ENCODE results near the gene PLPP4. TPM values are rescaled to one million over a fixed set of nuclear protein-coding genes. Genes with fewer than 3 reads are reported as not detected.

Gene PLPP4
- total RNA-seq, 1 experiment from 2014 or later: not detected

- Histone ChIP-seq H3K4me1 (ENCODE audit: insufficient read depth, low read length, poor library complexity, severe bottlenecking) (no peaks in the 10 kb centered on the region), H3K9me3 (ENCODE audit: low read depth, low read length, poor library complexity, severe bottlenecking) (no peaks in the 10 kb centered on the region), H3K4me3 (ENCODE audit: low read depth, low read length, poor library complexity, severe bottlenecking) (no peak overlapping the region), H3K27ac (ENCODE audit: low read depth, low read length, poor library complexity, severe bottlenecking) (no peak overlapping the region), H3K27me3 (replicated peaks; ENCODE audit: insufficient read depth, low read depth, low read length, poor library complexity) (no peaks in the 10 kb centered on the region), H3K36me3 (ENCODE audit: insufficient read depth, low read length, poor library complexity, severe bottlenecking) (no peaks in the 10 kb centered on the region)
- no TSS peak for BruUV-seq (replicated peaks)
- CTCF ChIA-PET: no interaction called here
- intact Hi-C loops (cut with micrococcal nuclease; ENCODE audit: unreplicated experiment): no loop called here
- TF ChIP-seq EZH2 (IDR thresholded peaks at IDR 0.05; ENCODE audit: borderline replicate concordance, low read depth, low read length, poor library complexity, severe bottlenecking) (no peak), CTCF (conservative IDR thresholded peaks at IDR 0.05; ENCODE audit: low read depth, low read length) (no peak)
- no peak for DNase-seq (ENCODE audit: low spot score)
- POLR2A ChIA-PET (ENCODE audit: low non-redundant PET): no interaction called here
Observed at GRCh38 chr10:120548210-120548609, 91.2 kb downstream of the PLPP4 start.

DNA sequence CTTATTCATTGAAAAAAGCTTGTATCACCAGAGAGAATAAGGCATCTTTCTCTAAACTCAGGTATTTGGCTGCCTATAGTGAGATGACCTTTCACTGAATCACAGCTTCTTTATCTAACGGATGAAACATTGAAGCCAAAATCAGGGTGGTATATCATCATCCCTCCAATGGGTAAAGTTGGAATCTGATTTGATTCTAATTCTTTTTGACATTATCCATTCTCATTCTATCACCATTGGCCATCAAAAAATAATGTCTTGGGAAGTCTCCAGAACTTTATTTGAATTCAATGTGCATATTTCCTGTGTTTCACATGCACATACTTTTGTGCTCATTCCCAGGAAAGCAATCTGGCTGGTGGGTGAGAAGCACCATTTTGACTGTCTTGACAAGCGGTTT, 95.2 kb downstream of the PLPP4 start:
- Histone ChIP-seq H3K4me1 (ENCODE audit: insufficient read depth, low read length, poor library complexity, severe bottlenecking) (no peaks in the 10 kb centered on the region), H3K27me3 (replicated peaks; ENCODE audit: insufficient read depth, low read depth, low read length, poor library complexity) (peaks cover 5% of the 10 kb centered on the region), H3K27ac (ENCODE audit: low read depth, low read length, poor library complexity, severe bottlenecking) (no peak overlapping the region), H3K36me3 (ENCODE audit: insufficient read depth, low read length, poor library complexity, severe bottlenecking) (no peaks in the 10 kb centered on the region), H3K4me3 (ENCODE audit: low read depth, low read length, poor library complexity, severe bottlenecking) (no peak overlapping the region), H3K9me3 (ENCODE audit: low read depth, low read length, poor library complexity, severe bottlenecking) (no peaks in the 10 kb centered on the region)
- DNase-seq (ENCODE audit: low spot score): no peak
- intact Hi-C loops (cut with micrococcal nuclease; ENCODE audit: unreplicated experiment): no loop called here
- ChIA-PET POLR2A (ENCODE audit: low non-redundant PET) (no interaction called here), CTCF (no interaction called here)
- TF ChIP-seq EZH2 (IDR thresholded peaks at IDR 0.05; ENCODE audit: borderline replicate concordance, low read depth, low read length, poor library complexity, severe bottlenecking): no peak
- BruUV-seq (replicated peaks): no TSS peak

GRCh38 chr10:120553911-120554310, 96.9 kb downstream of the PLPP4 start:
- Histone ChIP-seq H3K27ac (ENCODE audit: low read depth, low read length, poor library complexity, severe bottlenecking) (no peak overlapping the region), H3K4me3 (ENCODE audit: low read depth, low read length, poor library complexity, severe bottlenecking) (no peak overlapping the region), H3K36me3 (ENCODE audit: insufficient read depth, low read length, poor library complexity, severe bottlenecking) (no peaks in the 10 kb centered on the region), H3K9me3 (ENCODE audit: low read depth, low read length, poor library complexity, severe bottlenecking) (no peaks in the 10 kb centered on the region), H3K27me3 (replicated peaks; ENCODE audit: insufficient read depth, low read depth, low read length, poor library complexity) (peaks cover 9% of the 10 kb centered on the region), H3K4me1 (ENCODE audit: insufficient read depth, low read length, poor library complexity, severe bottlenecking) (no peaks in the 10 kb centered on the region)
- intact Hi-C loops (cut with micrococcal nuclease; ENCODE audit: unreplicated experiment): no loop called here
- TF ChIP-seq CTCF (conservative IDR thresholded peaks at IDR 0.05; ENCODE audit: low read depth, low read length) (no peak), EZH2 (IDR thresholded peaks at IDR 0.05; ENCODE audit: borderline replicate concordance, low read depth, low read length, poor library complexity, severe bottlenecking) (no peak)
- no peak for DNase-seq (ENCODE audit: low spot score)
- no TSS peak for BruUV-seq (replicated peaks)
- ChIA-PET POLR2A (ENCODE audit: low non-redundant PET) (no interaction called here), CTCF (no interaction called here)

DNA sequence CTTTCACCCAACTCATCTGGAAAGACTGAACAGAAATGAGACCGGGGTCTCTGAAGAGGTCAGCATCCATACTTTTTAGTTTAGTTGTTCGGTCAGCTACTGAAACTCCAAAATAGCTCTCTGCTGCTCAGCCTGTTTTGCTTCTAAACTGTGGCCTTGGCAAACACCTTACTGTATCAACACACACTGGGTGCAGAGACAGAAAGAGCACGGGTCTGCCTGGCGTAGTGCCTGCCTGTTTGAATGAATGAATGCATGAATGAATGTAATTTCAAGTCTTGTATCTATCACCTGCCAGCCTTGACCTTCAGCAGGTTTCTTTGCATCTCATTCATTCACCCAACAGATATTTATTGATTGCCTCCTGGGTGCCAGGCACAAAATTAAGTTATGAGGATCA, 98.4 kb downstream of the PLPP4 start:
- Histone ChIP-seq H3K9me3 (ENCODE audit: low read depth, low read length, poor library complexity, severe bottlenecking) (no peaks in the 10 kb centered on the region), H3K27ac (ENCODE audit: low read depth, low read length, poor library complexity, severe bottlenecking) (no peak overlapping the region), H3K27me3 (replicated peaks; ENCODE audit: insufficient read depth, low read depth, low read length, poor library complexity) (peaks cover 10% of the 10 kb centered on the region), H3K4me3 (ENCODE audit: low read depth, low read length, poor library complexity, severe bottlenecking) (no peak overlapping the region), H3K36me3 (ENCODE audit: insufficient read depth, low read length, poor library complexity, severe bottlenecking) (no peaks in the 10 kb centered on the region), H3K4me1 (ENCODE audit: insufficient read depth, low read length, poor library complexity, severe bottlenecking) (no peaks in the 10 kb centered on the region)
- TF ChIP-seq EZH2 (IDR thresholded peaks at IDR 0.05; ENCODE audit: borderline replicate concordance, low read depth, low read length, poor library complexity, severe bottlenecking) (no peak), CTCF (conservative IDR thresholded peaks at IDR 0.05; ENCODE audit: low read depth, low read length) (no peak)
- intact Hi-C loops (cut with micrococcal nuclease; ENCODE audit: unreplicated experiment): no loop called here
- POLR2A ChIA-PET (ENCODE audit: low non-redundant PET): no interaction called here
- no peak for DNase-seq (ENCODE audit: low spot score)
- CTCF ChIA-PET: no interaction called here
- no TSS peak for BruUV-seq (replicated peaks)
